NCI-H524 (cell line): Measurements from ENCODE around the gene TNIK.

Experiments
- DNase-seq, 2 experiments: peaks; one replicate each; lab custom pipeline; 2025; lab: John Stamatoyannopoulos, UW

The TNIK gene

DNA sequence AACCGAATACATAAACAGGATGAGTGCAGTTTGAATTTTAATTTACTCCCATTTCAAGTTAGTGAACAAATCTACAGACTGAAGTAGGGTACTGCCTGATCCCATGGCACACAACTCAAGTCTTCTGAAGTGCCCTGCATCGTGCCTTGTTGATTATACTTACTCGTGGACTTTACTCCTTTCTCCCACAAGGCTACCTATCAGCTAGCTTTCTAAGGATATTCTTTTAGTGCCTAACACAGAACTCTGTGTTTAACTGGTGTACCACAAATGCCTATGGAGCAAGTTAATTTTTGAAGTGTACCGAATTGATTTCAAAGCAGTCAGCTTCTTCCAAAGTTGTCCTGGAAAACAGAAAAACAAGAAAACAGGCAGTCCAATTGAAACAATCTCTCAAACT is 119.8 kb downstream of the TNIK start:
- no peak for DNase-seq

DNA sequence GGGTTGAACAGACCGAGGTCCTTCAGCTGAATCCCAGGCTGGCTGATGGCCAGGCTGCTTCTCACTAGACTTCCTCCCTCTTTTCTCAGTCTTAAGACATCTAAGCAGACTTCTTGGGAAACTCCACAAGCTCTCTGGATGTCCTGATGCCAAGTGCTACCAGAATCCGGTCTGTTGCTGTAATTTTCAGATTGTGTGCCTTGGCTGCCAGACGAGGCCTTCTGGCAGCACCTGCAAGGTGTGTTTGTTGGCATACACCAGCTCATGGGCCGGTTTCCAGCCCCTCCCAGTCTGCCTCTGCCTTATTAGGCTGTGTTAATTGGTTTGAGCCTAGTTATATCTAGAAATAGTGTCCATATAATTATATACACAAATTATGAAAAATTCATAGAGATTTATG is 120.6 kb downstream of the TNIK start:
- DNase-seq: no peak

DNA sequence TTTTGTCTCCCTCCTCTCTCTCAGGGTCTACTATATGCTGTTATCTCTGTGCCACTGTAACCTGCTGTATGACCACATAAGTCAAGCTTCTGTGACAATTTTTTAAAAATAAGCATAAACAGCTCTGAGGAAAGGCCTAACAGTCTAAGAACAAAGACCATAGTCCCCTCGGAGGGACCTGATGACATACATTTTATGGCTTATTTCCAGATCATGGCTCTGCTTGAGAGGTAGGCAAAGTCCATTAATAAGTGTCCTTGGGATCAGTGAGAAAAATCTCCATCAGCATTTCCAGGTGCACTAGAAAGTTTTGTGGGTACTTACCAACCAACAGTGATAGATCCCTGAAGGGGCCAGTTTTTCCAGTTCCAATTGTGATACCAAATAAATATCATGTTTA is 123.8 kb downstream of the TNIK start:
- no peak for DNase-seq

DNA sequence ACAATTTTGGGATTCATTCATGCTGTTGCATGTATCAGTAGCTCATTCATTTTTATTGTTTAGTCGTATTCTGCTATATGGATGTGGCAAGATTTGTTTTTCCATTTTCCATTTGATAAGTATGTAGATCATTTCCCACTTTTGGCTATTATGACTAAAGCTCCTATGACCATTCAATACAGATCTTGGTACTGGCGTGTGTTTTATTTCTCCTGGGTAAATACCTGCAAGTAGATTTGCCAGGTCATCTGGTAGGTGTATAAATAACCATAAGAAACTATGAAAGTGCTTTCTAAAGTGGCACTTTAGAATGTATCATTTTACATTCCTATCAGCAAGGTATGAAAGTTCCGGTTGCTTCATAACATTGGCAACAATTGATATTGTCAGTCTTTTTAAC is 124.6 kb downstream of the TNIK start:
- no peak for DNase-seq

DNA sequence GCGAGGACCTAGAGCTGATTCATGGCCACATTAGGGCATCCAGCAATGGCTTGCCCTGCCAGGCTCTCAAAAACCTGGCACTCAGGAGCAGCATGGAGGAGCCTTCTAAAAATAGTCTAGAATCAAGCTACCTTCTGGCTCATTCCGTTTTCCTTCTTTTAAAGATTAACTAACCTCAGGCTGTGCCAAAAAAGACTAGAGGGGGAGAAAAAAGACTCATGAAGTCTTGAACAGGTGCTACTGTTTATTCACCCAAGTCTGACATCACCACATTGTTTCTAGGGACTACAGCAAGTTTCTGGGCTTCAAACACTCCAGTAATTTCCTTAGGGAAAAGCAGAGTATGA is 125.8 kb downstream of the TNIK start:
- peak; percentile 32 to 65 for DNase-seq

DNA sequence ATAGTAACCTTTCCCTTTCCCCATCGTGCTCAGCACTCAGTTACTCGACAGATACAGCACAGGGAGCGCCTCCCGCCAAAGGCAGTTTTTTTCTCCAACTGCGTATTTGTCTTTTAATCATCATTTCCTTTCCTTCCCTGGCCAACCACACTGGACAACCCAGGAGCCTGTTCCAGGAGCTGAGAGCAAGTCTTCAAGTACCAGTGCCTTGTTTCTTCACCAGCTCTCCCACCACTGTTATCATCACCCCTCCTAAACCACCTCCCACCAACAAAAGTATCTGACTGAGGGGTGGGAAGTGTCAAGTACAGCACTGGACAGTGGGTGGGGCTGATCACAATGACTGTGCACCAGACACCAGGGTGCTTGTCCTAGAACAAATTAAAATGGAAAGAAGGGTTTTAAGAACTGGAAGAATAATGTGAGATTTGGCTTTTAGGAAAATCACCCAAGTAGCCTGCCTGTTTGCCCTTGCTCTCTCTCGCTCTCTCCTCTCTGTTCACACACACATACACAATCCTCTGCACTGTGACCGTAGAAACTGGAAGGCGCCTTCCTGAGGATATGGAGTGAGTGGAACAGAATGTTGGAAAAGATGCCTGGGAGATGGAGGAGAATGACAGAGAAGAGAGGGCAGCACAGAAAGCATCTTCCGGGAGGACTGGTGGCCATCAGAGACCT is 126.3 kb downstream of the TNIK start:
- DNase-seq: no peak

DNA sequence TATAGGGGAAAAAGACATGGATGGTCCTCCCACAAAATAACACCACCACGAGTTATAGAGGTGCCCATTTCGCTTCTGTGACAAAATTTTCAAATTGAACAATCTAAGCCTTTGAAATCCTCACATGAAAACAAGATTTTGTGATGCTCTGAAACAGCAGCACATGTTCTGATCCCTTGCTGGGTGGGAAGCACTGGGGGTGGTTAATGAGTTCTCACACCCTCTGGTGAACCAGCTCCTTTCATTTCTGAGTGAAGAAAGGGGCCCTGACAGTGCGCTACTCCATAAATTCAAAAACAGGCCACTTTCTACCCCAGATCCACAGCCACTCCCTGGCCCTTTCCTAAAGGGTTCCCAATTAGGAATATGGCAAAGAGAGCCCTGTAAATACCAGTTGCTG is 129.3 kb downstream of the TNIK start:
- DNase-seq: no peak

DNA sequence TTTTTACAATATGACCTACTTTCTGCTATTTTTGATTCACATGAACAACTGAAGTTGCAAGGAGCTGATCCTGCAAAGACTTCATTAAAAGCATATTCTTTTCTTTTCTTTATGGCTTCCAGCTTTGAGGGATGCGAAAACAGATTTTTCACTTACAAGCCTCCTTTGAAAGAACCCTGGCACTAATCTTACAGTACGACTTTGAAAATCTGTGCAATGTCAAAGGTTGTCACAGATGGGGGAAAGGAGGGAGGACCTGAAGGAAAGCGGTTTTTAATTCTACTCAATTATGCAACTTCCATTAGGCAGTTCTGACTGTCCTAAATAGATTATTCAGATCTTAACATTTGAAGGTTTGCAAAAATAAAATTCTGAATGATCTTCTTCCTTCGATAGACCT is 130.5 kb downstream of the TNIK start:
- DNase-seq: peak; percentile 20 to 78

DNA sequence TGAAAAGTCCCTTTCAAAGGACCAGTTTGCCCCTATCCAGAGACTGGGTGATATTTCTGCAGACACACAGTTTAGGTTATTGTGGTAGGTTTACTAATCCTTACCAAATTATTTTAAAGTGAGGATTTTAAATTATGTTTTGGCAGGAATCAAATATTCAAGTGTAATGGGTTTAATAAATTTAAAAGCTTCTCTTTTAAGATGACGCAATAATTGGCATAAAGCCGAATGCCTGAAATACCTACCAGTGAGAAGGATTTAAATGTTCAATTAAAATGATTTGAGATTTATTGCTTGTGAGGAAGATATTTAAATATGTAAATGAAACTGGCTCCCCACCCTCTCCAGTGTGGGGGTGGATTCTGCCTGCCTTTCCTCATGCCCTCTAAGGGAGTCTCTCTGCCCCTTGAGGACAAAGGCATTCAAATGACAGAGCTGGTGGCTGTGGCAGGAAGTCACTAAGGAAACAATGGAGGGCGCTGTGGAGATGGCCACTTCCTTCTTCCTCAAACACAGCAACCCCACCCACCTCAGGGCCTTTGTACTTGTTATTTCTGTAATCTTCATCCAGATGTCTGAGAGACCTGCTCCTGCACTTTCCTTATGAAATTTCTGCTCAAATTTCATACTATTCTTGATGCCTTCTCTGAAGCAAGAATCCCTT is 131.7 kb downstream of the TNIK start:
- peak; percentile 81 to 95 for DNase-seq

DNA sequence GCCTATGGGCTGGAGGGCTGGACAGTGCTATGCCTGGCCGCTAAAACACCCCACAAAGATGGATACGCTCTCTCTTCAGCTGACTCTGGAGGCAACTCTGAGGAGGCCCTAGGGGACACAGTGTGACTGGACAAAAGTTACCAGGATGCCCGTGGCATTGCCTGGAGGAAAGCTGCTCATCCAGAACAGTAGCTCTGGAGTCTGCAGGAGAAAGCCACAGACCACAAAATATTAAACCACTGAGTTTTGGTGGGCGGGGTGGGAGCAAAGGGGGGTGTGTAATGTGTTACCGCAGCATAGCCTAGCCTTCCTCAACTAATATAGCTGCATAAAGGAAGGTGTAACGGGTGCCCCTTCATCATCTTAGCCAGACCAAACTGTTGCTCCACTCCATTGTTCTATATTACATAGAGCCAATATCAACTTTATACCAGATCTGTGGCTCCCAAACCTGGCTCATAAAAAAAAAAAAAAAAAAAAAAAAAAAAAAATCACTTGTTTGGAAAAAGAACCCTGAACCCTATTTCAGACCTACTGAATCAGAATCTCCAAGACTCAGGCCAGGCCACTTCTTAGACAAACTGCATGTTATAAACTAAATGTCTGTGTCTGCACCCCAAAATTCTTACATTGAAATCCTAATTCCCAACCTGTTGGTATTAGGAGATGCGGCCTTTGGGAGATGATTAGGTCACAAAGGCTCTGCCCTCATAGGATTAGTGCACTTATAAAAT is 132.6 kb downstream of the TNIK start:
- no peak for DNase-seq

DNA sequence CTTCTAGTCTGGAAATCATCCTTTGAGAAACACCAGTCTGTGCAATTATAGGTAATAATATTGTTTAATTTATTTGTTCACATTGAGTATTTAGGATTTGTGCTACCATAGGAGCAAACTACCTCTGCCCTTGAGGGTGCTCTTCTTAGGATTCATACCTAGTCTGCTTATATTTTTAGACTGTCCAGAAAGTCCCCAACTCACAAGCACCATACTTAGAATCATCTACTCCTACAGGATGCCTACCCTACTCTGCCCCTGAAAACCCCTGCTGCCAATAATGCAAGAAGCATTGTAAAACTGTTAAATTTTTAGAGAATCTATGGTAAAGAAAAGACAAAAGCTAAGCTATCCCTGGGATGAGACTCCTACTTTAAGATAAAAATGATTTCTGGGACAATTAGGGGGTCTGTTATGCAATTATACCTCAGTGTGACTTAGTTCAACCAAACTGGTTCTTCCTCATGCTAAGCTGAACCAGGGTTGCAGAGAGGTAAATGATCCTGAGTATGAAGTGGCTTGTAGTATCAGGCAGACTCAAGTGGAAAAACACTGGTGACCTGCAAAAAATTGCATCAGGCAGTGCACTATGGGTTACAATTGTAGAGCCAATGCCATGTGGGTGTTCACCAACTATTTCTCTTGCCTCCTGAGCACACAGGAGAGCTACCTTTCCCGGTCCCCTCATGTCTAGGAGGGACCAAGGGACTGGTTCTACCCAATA is 133.3 kb downstream of the TNIK start:
- no peak for DNase-seq

DNA sequence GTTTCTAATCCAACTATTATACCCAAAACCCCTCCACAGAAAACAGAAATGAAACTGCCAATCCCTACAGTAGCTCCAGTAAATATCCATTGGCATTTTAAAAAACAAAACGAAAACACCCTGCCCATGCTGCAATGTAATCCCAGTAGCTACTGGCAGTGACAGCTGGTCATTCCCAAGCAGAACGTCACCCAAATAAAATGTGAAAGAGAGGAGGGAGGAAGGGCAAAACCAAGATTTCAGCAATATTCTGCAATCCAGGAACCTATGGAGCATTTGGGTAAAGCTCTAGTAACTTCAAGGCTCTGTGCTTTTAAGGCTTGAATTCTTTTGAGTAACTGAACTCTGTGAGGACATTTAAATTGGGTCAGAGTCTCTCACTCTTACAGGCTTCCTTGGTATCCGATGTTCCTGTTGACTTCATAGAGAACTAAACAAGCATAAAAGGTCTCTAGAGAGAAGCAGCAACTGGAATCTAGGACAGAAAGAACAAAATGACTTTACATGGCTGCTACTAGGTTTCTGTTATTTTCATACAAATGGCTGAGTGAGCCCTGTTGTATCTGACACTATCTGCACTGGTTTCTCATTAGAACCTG is 136.2 kb downstream of the TNIK start:
- peak; percentile 28 to 69 for DNase-seq

DNA sequence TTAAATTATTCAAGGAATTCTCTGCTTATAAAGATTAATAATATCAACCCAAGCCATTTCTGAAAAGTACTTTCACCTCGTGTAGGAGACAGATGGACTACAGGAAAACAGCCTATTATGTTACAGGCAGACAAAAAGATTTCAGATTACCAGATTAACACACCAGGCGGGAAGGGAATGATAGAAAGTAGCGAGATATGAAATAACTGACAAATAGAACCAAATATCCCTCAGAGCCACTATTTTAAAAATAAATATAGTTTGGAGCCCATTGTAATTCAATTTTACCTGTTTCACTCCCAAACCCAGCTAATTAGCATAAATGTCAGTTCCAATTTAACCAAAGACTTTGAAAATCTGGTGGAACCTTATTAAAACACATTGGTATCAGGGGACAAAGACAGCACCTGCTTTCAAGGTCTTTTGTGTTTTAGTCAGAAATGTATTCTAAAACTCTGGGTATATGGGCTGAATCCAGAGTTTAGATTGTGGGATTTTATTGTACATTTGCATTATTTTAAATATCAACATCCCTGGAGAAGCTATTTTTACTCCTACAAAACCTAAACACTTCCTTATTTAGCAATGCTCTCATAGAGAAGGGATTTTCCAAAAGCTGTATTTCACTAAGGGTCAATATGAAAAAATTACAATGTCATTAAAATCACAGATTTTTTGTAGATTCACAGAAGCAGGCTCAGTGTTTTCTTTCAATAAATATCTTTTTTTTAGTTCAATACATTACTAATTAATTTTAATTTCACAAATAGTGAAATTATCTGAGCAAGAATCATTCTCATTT is 138.4 kb downstream of the TNIK start:
- DNase-seq: peak; percentile 87 to 97

DNA sequence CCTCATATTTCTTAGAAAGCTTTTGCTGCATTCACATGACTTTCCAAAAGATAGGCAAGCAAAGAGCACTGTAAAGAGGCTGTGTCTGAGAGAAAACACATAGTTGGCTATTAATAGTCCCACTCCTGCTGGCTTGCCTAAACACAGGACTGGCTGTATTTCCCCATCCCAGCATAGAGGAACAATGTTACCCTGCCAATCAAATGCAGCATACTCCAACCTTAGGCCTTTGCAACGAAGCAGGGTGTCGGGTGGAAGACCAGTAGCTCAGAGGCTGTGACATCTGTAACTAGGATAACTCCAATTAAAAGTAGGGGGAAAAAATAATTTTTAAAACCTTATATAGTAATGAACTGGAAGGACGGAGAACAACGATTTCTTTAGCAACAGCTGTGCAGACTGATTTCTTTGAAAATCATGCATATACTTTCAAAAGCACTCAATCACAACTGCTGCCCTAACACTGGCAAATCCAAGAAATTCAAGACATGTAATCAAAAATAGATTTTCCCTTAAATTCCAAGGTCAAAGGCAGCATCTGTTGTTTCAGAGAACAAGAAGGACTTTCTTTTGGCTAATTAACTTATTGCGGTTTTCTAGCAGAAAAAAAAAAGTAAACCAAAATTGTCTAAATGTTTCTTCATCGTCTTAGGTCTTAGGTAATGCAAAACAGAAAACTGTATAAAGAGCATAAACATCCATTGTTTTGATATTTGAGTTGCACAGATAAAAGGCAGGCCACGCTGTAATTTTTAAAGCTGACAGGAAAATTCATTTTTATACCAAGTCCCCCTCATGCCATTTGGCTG is 139.3 kb downstream of the TNIK start:
- peak; percentile 81 to 92 for DNase-seq

DNA sequence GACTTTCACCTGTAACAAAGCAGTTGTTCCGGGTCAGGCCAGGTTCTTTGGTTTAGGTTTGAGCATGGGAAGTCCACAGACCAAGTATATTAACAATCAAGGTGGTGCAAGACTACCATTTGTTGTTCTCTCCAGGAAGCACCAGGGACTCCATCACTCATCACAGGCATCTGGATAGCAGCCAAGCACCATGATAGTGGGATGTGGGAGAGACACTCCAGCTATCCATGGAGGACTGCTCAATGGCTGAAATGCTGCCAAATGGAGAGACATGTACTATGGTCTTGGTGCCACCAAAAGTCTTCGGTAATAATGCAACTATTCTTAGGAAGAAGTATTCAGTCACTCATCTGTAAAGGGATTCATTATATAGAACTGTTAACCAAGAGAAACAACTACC is 143.0 kb downstream of the TNIK start:
- DNase-seq: peak in 1 of 2 experiments; percentile 25

DNA sequence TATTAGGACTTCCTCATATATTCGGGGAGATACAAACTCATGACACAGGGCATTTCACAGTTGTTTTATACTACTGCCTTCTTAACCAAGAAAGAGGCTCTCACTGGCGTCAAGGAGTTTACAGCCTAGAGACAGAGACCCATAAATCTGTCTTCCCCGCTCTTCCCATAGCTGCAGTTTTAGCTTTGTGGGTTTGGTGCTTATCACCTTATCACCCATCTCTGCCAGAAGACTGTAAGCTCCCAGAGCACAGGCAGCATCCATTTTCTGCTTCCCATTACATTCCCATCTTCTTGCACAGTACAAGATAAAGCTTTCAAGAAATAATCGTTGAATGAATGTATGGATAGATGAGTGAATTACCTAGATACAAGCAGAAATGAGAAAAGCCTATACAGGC is 144.3 kb downstream of the TNIK start:
- no peak for DNase-seq

DNA sequence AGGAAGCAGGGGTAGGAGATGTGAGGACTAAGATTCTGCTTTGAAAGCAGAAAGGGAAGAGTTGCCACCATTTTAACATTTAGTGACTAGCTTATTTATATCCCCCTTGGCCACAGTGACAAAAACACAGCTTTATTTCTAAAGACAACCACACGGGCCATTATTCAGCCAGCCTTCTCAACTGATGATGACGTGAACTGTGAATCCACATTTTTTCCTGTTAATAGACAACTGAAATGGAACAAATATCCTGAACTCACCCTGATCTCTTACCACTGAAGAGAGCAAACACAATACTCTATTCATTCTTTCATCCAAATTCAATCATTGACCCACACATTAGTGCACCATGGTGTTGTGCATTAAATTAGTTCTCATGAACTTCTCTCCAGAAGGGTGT is 145.1 kb downstream of the TNIK start:
- DNase-seq: no peak

DNA sequence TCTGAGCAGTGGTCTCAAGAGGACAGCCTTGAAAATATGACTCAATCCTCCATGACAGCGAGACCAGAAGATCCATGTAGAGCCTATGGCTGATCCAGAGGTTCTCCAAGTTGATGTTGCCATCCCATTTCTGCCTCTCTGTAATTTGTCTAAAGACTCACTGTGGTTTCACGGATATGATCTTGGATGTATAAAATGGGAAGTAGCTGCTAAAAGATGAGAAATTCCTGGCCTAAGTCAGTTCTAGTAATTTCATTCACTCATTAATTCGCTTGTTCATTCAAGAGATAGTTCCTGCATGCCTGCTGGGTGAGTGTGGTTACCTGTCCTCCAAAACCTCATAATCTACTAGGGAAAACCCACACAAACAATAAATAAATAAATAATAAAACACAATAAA is 145.9 kb downstream of the TNIK start:
- no peak for DNase-seq

DNA sequence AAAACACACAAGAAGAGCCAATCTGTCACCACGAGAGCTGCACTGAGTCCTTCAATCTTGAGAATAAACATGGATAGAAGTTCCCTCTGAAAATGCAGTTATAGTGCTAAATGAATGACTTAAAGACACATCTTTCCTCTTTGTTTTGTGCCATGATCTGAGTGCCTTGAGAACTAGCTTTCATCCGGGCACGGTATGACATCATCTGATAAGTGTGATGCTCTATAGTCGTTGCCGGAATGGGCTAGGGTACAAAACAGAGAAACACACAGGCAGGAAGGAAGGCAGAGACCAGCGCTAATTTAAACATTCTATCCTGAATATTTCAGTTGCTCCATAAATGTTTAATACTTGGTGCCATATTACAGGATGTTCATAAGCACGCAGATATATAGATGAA is 146.5 kb downstream of the TNIK start:
- DNase-seq: no peak

DNA sequence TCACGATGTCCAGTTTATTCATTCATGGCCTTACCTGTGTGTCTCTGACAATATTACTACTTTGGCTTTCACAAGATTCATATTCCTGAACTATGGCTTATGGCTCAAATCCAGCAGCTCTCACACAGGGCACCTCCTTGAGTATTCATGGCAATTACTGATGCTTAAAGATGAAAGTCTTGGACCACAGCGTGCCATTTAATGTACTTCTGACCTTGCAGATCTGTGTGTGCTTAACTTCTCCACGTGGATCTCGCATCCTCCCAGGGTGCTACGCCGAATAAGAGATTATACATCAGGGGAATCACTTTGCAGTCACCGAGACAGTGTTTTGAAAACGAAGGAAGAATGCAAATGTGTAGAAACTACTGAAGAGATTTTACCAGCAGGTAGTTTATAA is 147.5 kb downstream of the TNIK start:
- peak; percentile 33 to 34 for DNase-seq

DNA sequence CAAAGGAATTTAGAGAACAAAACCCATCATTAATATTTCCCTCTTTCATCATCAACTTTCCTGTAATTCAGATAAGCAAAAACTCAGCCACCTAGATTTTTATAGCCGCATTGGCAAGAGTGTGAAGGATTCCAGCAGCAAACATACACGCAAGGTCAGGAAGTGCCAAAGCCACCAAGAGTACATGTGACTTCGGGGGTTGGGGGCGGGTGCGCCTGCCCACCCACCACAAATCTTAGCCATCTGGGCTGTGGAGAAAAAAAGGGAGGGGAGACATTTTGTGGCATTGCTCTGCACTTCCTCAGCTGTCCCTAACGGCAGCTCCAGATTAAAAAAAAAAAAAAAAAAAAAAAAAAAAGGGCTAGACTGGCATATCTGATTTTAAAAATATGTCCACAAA is 148.4 kb downstream of the TNIK start:
- DNase-seq: no peak
